Lung (tissue), 12 donors: ENCODE measurements around the gene YPEL4. TPM values are rescaled to one million over a fixed set of nuclear protein-coding genes. Genes with fewer than 3 reads are reported as not detected.

Experiments used
- ATAC-seq: fragments of 200-7000 bp; cut with Tn5 transposase; one replicate; pipeline ENCODE4 v1.9.1; 2020; ENCODE audit warnings: moderate number of reproducible peaks; ENCODE audit not compliant: insufficient read depth, low FRiP score
- DNase-seq, 3 donors: peaks; one replicate each; pipeline ENCODE4 v3.0.0-alpha.2; 2013 to 2017
- H3K27ac ChIP-seq, 2 donors: one replicate each; pipeline ENCODE4 v1.5.1; 2013; ENCODE audit warnings: mild to moderate bottlenecking in 2 of 2, moderate library complexity in 2 of 2, control low read depth in 1 of 2, inconsistent platforms in 1 of 2, low read depth in 1 of 2, low read length in 1 of 2
- H3K27me3 ChIP-seq, 3 donors: one replicate each; pipeline ENCODE4 v1.5.1; 2013; ENCODE audit warnings: low read length in 2 of 3; ENCODE audit not compliant: control insufficient read depth in 3 of 3, insufficient read depth in 3 of 3
- H3K36me3 ChIP-seq, 4 donors: one replicate each; pipeline ENCODE4 v1.5.1; 2013; ENCODE audit warnings: low read length in 4 of 4, mild to moderate bottlenecking in 1 of 4, moderate library complexity in 1 of 4; ENCODE audit not compliant: control insufficient read depth in 4 of 4, insufficient read depth in 4 of 4
- H3K4me1 ChIP-seq, 5 donors: one replicate each; pipeline ENCODE4 v1.5.1; 2013; ENCODE audit warnings: low read length in 5 of 5, mild to moderate bottlenecking in 2 of 5, moderate library complexity in 1 of 5; ENCODE audit not compliant: control insufficient read depth in 5 of 5, insufficient read depth in 5 of 5
- H3K4me3 ChIP-seq: one replicate; pipeline ENCODE4 v1.5.1; 2013; ENCODE audit warnings: mild to moderate bottlenecking, control low read depth, moderate library complexity
- H3K9ac ChIP-seq, 2 donors: one replicate each; pipeline ENCODE4 v1.5.1; 2013; ENCODE audit warnings: low read length in 2 of 2, control low read depth in 1 of 2; ENCODE audit not compliant: insufficient read depth in 1 of 2
- H3K9me3 ChIP-seq, 4 donors: one replicate each; pipeline ENCODE4 v1.5.1; 2013; ENCODE audit warnings: low read length in 3 of 4, mild to moderate bottlenecking in 1 of 4, moderate library complexity in 1 of 4; ENCODE audit not compliant: control insufficient read depth in 4 of 4, insufficient read depth in 3 of 4
- WGBS, 2 donors: extraction: QIAGEN DNeasy Blood & Tissue Kit; methylation state at CpG; one replicate each; pipeline ENCODE4 v1.1.7; 2013; 5-methylcytosine and 5-hydroxymethylcytosine counted together
- polyA plus RNA-seq, 2 donors: library from polyadenylated mRNA; stranded (reverse); fragments of 200-250 nt; gene quantifications; one replicate each; pipeline ENCODE4 v1.2.1, GENCODE V29; 2013
- total RNA-seq, 2 donors: library from RNA; depleted of rRNA in 1 of 2; stranded (reverse); fragments of >200 nt in 1 of 2; gene quantifications; one replicate each; pipeline ENCODE4 v1.2.1, GENCODE V29; 2014 to 2021
- TF ChIP-seq, protein P1 (sequence below): IDR thresholded peaks from 2 replicates; pipeline ENCODE4 v1.5.1; 2012; ENCODE audit warnings: mild to moderate bottlenecking; ENCODE audit errors: control extremely low read depth, extremely low read depth
- donor health status: control.
- donor health status: control.
- donor health status: Bipolar disorder and iron deficiency.
- donor health status: healthy.
- donor health status: DM: yes; HTN: yes; CAD: no.

Gene YPEL4
- total and polyA plus RNA-seq, 4 donors = 0.71 to 3.1 (median 1.4) TPM

DNA sequence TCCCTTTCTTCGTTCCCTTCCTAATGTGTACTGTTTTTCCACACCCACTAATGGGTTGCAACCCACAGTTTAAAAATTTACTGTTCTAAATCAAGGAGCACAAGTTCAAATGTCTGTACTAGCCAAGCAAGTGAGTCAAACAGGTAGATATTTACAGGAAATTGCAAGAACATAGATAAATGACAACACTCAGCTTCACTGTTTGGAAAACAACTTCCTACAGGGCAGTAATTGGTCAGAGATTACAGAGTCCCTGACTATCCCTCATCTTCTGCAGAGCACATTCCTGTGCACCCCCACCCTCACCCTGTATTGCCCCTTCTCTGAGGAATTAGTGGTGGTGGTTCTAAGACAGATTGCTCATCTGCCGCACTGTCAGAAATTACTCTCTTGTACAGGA lies 50.3 kb downstream of the YPEL4 start:
- peak overlapping the region in 1 of 2 donors; percentile 93 for H3K9ac ChIP-seq
- WGBS, 2 donors = 22 to 52% methylated on average over 2 of the region's 2 CpGs
- H3K27ac ChIP-seq = peak overlapping the region in 1 of 2 donors; percentile 94
- H3K9me3 ChIP-seq = no peaks in the 10 kb centered on the region
- H3K4me3 ChIP-seq = no peak overlapping the region
- H3K4me1 ChIP-seq = peaks cover 4 to 22% (median 11%) of the 10 kb centered on the region in 5 donors
- H3K27me3 ChIP-seq = no peaks in the 10 kb centered on the region
- DNase-seq (peak in 1 of 3 donors; percentile 44), ATAC-seq (no peak)
- H3K36me3 ChIP-seq = peaks cover 0 to 8% (median 0%) of the 10 kb centered on the region in 4 donors
- TF ChIP-seq, protein P1, sequence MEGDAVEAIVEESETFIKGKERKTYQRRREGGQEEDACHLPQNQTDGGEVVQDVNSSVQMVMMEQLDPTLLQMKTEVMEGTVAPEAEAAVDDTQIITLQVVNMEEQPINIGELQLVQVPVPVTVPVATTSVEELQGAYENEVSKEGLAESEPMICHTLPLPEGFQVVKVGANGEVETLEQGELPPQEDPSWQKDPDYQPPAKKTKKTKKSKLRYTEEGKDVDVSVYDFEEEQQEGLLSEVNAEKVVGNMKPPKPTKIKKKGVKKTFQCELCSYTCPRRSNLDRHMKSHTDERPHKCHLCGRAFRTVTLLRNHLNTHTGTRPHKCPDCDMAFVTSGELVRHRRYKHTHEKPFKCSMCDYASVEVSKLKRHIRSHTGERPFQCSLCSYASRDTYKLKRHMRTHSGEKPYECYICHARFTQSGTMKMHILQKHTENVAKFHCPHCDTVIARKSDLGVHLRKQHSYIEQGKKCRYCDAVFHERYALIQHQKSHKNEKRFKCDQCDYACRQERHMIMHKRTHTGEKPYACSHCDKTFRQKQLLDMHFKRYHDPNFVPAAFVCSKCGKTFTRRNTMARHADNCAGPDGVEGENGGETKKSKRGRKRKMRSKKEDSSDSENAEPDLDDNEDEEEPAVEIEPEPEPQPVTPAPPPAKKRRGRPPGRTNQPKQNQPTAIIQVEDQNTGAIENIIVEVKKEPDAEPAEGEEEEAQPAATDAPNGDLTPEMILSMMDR = no peak

DNA sequence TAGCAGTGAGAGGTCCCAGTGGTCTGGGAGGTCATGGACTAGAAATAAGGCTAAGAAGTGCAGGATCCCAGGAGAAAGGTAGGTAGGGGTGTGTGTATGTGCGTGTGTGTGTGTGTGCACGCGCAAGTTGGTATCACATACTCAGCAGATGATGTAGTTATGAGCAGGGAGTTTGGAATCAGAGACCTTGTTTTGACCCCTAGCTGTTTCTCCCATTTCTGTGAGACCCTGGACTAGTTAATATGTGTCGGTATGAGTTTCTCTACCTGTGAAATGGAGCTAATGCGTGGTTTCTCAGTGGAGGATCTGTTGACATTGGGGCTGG lies 50.9 kb downstream of the YPEL4 start:
- TF ChIP-seq, protein P1 = no peak
- Histone ChIP-seq H3K36me3 (peaks cover 0 to 7% (median 0%) of the 10 kb centered on the region in 4 donors), H3K9ac (peak overlapping the region; percentile 63 to 93), H3K4me1 (peaks cover 4 to 18% (median 11%) of the 10 kb centered on the region in 5 donors), H3K27me3 (no peaks in the 10 kb centered on the region), H3K9me3 (no peaks in the 10 kb centered on the region), H3K27ac (peak overlapping the region; percentile 34 to 94), H3K4me3 (peak overlapping the region; percentile 62)
- DNase-seq (peak in 2 of 3 donors; percentile 44 to 70), ATAC-seq (no peak)
- WGBS, 2 donors = 52 to 70% methylated on average over 5 of the region's 5 CpGs

DNA sequence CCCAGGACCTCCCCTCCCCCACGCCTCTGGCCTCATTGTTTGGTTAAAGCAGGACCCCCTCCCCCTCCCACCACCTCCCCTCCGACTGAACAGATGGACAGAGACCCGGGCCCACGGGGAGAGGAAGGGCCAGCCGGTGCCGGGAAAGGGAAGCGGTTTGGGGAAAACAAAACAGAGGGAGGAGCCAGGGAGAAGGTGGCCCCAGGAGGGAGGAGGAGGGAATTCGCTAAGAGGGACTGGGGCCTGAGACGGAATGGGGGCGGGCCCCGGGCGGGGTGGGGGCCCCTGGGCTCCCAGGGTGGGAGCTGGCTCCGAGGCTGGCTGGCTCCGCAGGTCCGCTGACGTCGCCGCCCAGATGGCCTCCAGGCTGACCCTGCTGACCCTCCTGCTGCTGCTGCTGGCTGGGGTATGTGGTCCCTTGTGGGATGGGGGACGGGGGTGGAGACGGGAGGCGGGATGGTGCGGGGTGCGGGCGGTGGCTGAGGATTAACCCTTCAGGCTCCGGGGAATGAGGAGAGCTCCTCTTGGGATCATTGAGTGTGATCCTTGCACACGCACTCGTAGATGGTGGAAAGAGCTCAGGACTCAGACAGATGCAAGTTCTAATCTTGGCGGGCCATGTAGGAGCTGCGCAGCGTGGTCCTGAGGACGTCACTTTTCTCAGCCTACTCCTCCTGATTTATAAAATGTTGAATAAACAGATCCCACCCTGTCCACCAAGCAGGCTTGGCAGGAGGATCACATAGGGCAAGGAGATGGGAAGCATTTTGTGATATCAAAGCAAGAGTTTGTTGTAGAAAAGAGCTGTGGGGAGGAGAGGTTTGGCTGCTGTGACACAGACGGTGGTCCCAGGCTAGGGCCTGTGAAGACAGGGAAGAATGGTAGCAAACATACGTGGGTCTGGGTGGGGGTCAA lies 51.5 kb downstream of the YPEL4 start:
- Histone ChIP-seq H3K9ac (peak overlapping the region; percentile 63 to 93), H3K27me3 (no peaks in the 10 kb centered on the region), H3K36me3 (peaks cover 0 to 7% (median 0%) of the 10 kb centered on the region in 4 donors), H3K27ac (peak overlapping the region; percentile 70 to 94), H3K4me1 (peaks cover 4 to 17% (median 11%) of the 10 kb centered on the region in 5 donors), H3K9me3 (no peaks in the 10 kb centered on the region), H3K4me3 (peak overlapping the region; percentile 62)
- 3% methylated on average over 30 to 33 of the region's 33 CpGs for WGBS, 2 donors
- TF ChIP-seq, protein P1 = no peak
- DNase-seq (peak; percentile 93 to 96 (median 95)), ATAC-seq (peak; percentile 87)
